K562 (cell line): Measurements from ENCODE around the gene RASSF3. TPM values are rescaled to one million over a fixed set of nuclear protein-coding genes. Genes with fewer than 3 reads are reported as not detected.

ENCODE experiments used
- ATAC-seq: fragments of 200-7000 bp; cut with Tn5 transposase; 3 replicates; pipeline ENCODE4 v1.9.1; 2020; ENCODE audit warnings: moderate library complexity
- BruUV-seq: library from RNA; stranded (reverse); fragments of 400-500 nt; replicated peaks from 2 replicates; lab custom pipeline; 2021; lab: Mats Ljungman, UMichigan
- CTCF ChIA-PET: fragments of 300-600 bp; formaldehyde crosslinking; extraction: SDS; loops from one replicate; lab custom pipeline; 2021; ENCODE audit warnings: low intra/inter-chr PET ratio; lab: Yijun Ruan, JAX
- POLR2A ChIA-PET: fragments of 300-600, 350-650 bp; sonication (Branson Sonifier 250); formaldehyde crosslinking; extraction: SDS; loops from one replicate; lab custom pipeline; 2021; ENCODE audit warnings: antibody characterized with exemption, inconsistent platforms; lab: Yijun Ruan, JAX
- DNase-seq, 4 experiments: peaks; one replicate each; pipeline versions ENCODE4 v3.0.0 to v3.0.0-alpha.2; 2011 to 2018; ENCODE audit warnings: low spot score in 3 of 4, mixed read lengths in 3 of 4; ENCODE audit errors: extremely low read depth in 1 of 4
- FAIRE-seq: peaks from 2 replicates; lab custom pipeline; 2011; peaks lifted over from hg19 to GRCh38; lab: Jason Lieb, UNC
- H2AFZ ChIP-seq: 2 replicates; pipeline ENCODE4 v1.6.0; 2011; ENCODE audit warnings: low read depth, low read length, control low read depth, inconsistent platforms
- H3K27ac ChIP-seq: fragments of 200-600 bp; 3 replicates; pipeline ENCODE4 v1.8.0; 2011; ENCODE audit warnings: low read depth, mild to moderate bottlenecking, control low read depth, inconsistent platforms, low read length, moderate library complexity, mixed read lengths; ENCODE audit errors: extremely low read depth
- H3K27me3 ChIP-seq, 2 experiments: fragments of 300-600 bp in 1 of 2; 2 replicates in 1 of 2; 3 replicates in 1 of 2; pipeline versions ENCODE4 v1.6.0 to v1.8.0; 2011; ENCODE audit warnings: inconsistent platforms in 2 of 2, low read length in 2 of 2, mild to moderate bottlenecking in 1 of 2, mixed read lengths in 1 of 2, moderate library complexity in 1 of 2; ENCODE audit not compliant: control insufficient read depth in 2 of 2, insufficient read depth in 2 of 2
- H3K36me3 ChIP-seq: fragments of 300-600 bp; 3 replicates; pipeline ENCODE4 v1.8.0; 2011; ENCODE audit warnings: mild to moderate bottlenecking, low read length, inconsistent platforms; ENCODE audit not compliant: control insufficient read depth, insufficient read depth
- H3K4me1 ChIP-seq, 2 experiments: fragments of 200-600 bp in 1 of 2; replicated peaks in 1 of 2; 2 replicates in 1 of 2; 3 replicates in 1 of 2; pipeline versions ENCODE4 v1.5.1 to v1.8.0; 2011; ENCODE audit warnings: inconsistent platforms in 2 of 2, low read length in 2 of 2, mild to moderate bottlenecking in 1 of 2, mixed read lengths in 1 of 2, moderate library complexity in 1 of 2; ENCODE audit not compliant: control insufficient read depth in 2 of 2, insufficient read depth in 2 of 2
- H3K4me2 ChIP-seq: 2 replicates; pipeline ENCODE4 v1.6.1; 2011; ENCODE audit warnings: low read length, control low read depth, inconsistent platforms, mixed read lengths; ENCODE audit not compliant: insufficient read depth
- H3K4me3 ChIP-seq: fragments of 200-600 bp; sonication (generic), shearing (Covaris generic); 2 replicates; pipeline ENCODE4 v1.5.1; 2016; ENCODE audit warnings: control low read depth, inconsistent platforms
- H3K79me2 ChIP-seq: fragments of 200-600 bp; 3 replicates; pipeline ENCODE4 v1.8.0; 2011; ENCODE audit warnings: low read length, inconsistent platforms; ENCODE audit not compliant: control insufficient read depth, insufficient read depth
- H3K9ac ChIP-seq, 2 experiments: 2 replicates each; pipeline versions ENCODE4 v1.6.0 to v1.6.1; 2011; ENCODE audit warnings: low read depth in 2 of 2, low read length in 2 of 2, control low read depth in 1 of 2, inconsistent platforms in 1 of 2, mild to moderate bottlenecking in 1 of 2, mixed read lengths in 1 of 2; ENCODE audit not compliant: insufficient read depth in 1 of 2
- H3K9me1 ChIP-seq: one replicate; pipeline ENCODE4 v1.6.0; 2011; ENCODE audit warnings: inconsistent platforms, mild to moderate bottlenecking, low read length, moderate library complexity; ENCODE audit not compliant: control insufficient read depth, insufficient read depth
- H3K9me3 ChIP-seq: replicated peaks from 2 replicates; pipeline ENCODE4 v1.5.1; 2011; ENCODE audit warnings: low read depth, low read length, inconsistent platforms; ENCODE audit not compliant: control insufficient read depth, insufficient read depth
- H4K20me1 ChIP-seq: replicated peaks from 2 replicates; pipeline ENCODE4 v1.6.1; 2011; ENCODE audit warnings: low read length, inconsistent platforms, mixed read lengths; ENCODE audit not compliant: control insufficient read depth, insufficient read depth
- CHD2 ChIP-seq: IDR thresholded peaks from 2 replicates; pipeline ENCODE4 v1.6.1; 2011; ENCODE audit warnings: low read depth, low read length
- L3MBTL2 ChIP-seq: fragments of 450-650 bp; IDR thresholded peaks from 2 replicates; pipeline ENCODE4 v1.6.1; 2016; ENCODE audit warnings: mild to moderate bottlenecking, moderate library complexity
- NBN ChIP-seq: fragments of 450-650 bp; IDR thresholded peaks from 2 replicates; pipeline ENCODE4 v1.6.1; 2016; ENCODE audit warnings: low read depth, mild to moderate bottlenecking
- PKNOX1 ChIP-seq: fragments of 450-650 bp; IDR thresholded peaks from 2 replicates; pipeline ENCODE4 v1.6.1; 2016
- SRF ChIP-seq, 2 experiments: fragments of 250-450, 450-650 bp in 1 of 2; sonication (Bioruptor Pico) in 1 of 2; sonication (generic) in 1 of 2; formaldehyde crosslinking; IDR thresholded peaks; 2 replicates each; pipeline versions ENCODE4 v1.5.0 to v1.5.1; 2020 to 2022; ENCODE audit warnings: mild to moderate bottlenecking in 1 of 2, missing genetic modification reagents in 1 of 2
- WGBS: fragments of 100-300 bp; shearing (Covaris generic); methylation state at CpG from one replicate; pipeline ENCODE4 v1.1.6; 2016; ENCODE audit warnings: low coverage, mixed read lengths; ENCODE audit not compliant: insufficient coverage; ENCODE audit errors: missing lambda C conversion rate; 5-methylcytosine and 5-hydroxymethylcytosine counted together
- in situ Hi-C: fragments of 300-500 bp; cut with MboI; formaldehyde crosslinking; loops from 4 replicates; pipeline ENCODE4 v1.15.0; 2018; ENCODE audit warnings: inconsistent platforms, mixed read lengths
- intact Hi-C: fragments of 100-400 bp; cut with micrococcal nuclease; formaldehyde crosslinking; loops from 2 replicates; pipeline ENCODE4 v1.14.2; 2022
- polyA plus RNA-seq, 8 experiments: library from polyadenylated mRNA; depleted of rRNA in 4 of 8; stranded (reverse) in 5 of 8; unstranded in 3 of 8; fragments of >200 nt; fragmentation: Nextera tagmentation in 2 of 8; fragmentation: Illumina TruSeq in 1 of 8; extraction: Ambion mirVana in 2 of 8; extraction: Trizol in 1 of 8; gene quantifications; 2 replicates each; pipeline versions ENCODE4 v1.2.1 to v1.2.3, GENCODE V29; 2011 to 2014; ENCODE audit warnings: inconsistent platforms in 1 of 8, missing spikeins in 1 of 8
- total RNA-seq, 7 experiments: library from RNA; depleted of rRNA in 6 of 7; stranded (reverse); fragments of >200 nt in 6 of 7; fragmentation: Illumina TruSeq in 2 of 7; extraction: Trizol in 2 of 7; gene quantifications; 2 replicates each; pipeline versions ENCODE4 v1.2.1 to v1.2.3, GENCODE V29; 2011 to 2021; ENCODE audit warnings: low replicate concordance in 1 of 7

Gene RASSF3
- total and polyA plus RNA-seq, 9 of the 15 experiments (the other 6 are each of a cell fraction or from before 2014, with no cell fraction given) = 3.7 to 39.2 (median 20.2) TPM

- Histone ChIP-seq H2AFZ (no peak overlapping the region), H3K4me3 (no peak overlapping the region), H3K9me3 (no peaks in the 10 kb centered on the region), H3K27me3 (no peaks in the 10 kb centered on the region), H3K4me2 (no peak overlapping the region), H3K27ac (peak overlapping the region; percentile 82; the same call in 1 of the 3 replicates), H3K4me1 (peaks cover 46 to 73% of the 10 kb centered on the region in 2 experiments), H3K36me3 (peaks cover 6% of the 10 kb centered on the region; the same call in 1 of the 3 replicates), H4K20me1 (no peaks in the 10 kb centered on the region), H3K9me1 (no peaks in the 10 kb centered on the region), H3K9ac (no peak overlapping the region; a peak in 1 of 4 replicates), H3K79me2 (peaks cover 85% of the 10 kb centered on the region)
- CTCF ChIA-PET = no interaction called here
- ATAC-seq (peak; percentile 12; the same call in 2 of the 3 replicates), DNase-seq (no peak), FAIRE-seq (no peak)
- intact Hi-C loops = loop anchor here (2.0 kb wide), 1 partner anchor 63 kb away; no protein-coding TSS in a partner anchor
- 18% methylated on average over 4 of the region's 4 CpGs for WGBS
- no TSS peak for BruUV-seq
- POLR2A ChIA-PET = no interaction called here
- in situ Hi-C loops = no loop called here
- TF ChIP-seq PKNOX1 (0 out of 2 replicates have a peak, but pooled peaks have one; percentile 22), SRF (CRISPR knock-in tag; IDR thresholded peaks at IDR 0.05) (peak in 1 of 2 experiments; percentile 87; a peak in 2 of 4 replicates), CHD2 (no peak), NBN (no peak), L3MBTL2 (peak; percentile 10; the same call in 1 of the 2 replicates)
Observed at GRCh38 chr12:64671681-64672080, 61.4 kb downstream of the RASSF3 start.
